CD4-positive, alpha-beta T cell treated with Interleukin-10 for 1 hour (primary cell): ENCODE measurements around the gene RICTOR.

Experiments
- DNase-seq: peaks from one replicate; pipeline ENCODE4 v3.0.0-alpha.2; 2020

Gene RICTOR

GRCh38 chr5:38929838-38930237, 144.4 kb downstream of the RICTOR start:
- no peak for DNase-seq

- no peak for DNase-seq
Measured at GRCh38 chr5:38927470-38927869, 146.7 kb downstream of the RICTOR start.

- no peak for DNase-seq
Measured at GRCh38 chr5:38926121-38926520, 148.1 kb downstream of the RICTOR start.

GRCh38 chr5:38925154-38925925, 148.9 kb downstream of the RICTOR start:
- no peak for DNase-seq

GRCh38 chr5:38923661-38924451, 150.3 kb downstream of the RICTOR start:
- no peak for DNase-seq

GRCh38 chr5:38922199-38922598, 152.0 kb downstream of the RICTOR start:
- peak; percentile 33 for DNase-seq

GRCh38 chr5:38921174-38921573, 153.0 kb downstream of the RICTOR start:
- DNase-seq = no peak

GRCh38 chr5:38916802-38917201, 157.4 kb downstream of the RICTOR start:
- no peak for DNase-seq

- DNase-seq = no peak
Measured at GRCh38 chr5:38913714-38914113, 160.5 kb downstream of the RICTOR start.

- no peak for DNase-seq
Measured at GRCh38 chr5:38911933-38912332, 162.3 kb downstream of the RICTOR start.

- no peak for DNase-seq
Measured at GRCh38 chr5:38906503-38906902, 167.7 kb downstream of the RICTOR start.

- DNase-seq = no peak
Measured at GRCh38 chr5:38905516-38905915, 168.7 kb downstream of the RICTOR start.

GRCh38 chr5:38899936-38900335, 174.3 kb downstream of the RICTOR start:
- DNase-seq = no peak

GRCh38 chr5:38896760-38897159, 177.4 kb downstream of the RICTOR start:
- DNase-seq = no peak

- no peak for DNase-seq
Measured at GRCh38 chr5:38892363-38892762, 181.8 kb downstream of the RICTOR start.

- DNase-seq = no peak
Measured at GRCh38 chr5:38891563-38891962, 182.6 kb downstream of the RICTOR start.

GRCh38 chr5:38889424-38889823, 184.8 kb downstream of the RICTOR start:
- no peak for DNase-seq

- no peak for DNase-seq
Measured at GRCh38 chr5:38888041-38888440, 186.2 kb downstream of the RICTOR start.
